Osteoblast (primary cell): Measurements from ENCODE around the gene CALN1. TPM values are rescaled to one million over a fixed set of nuclear protein-coding genes. Genes with fewer than 3 reads are reported as not detected.
"Not testable (repeated sequence)": the region's sequence is repeated elsewhere in the genome, so short reads cannot be mapped to it uniquely, and the experiment has no call there.

Experiments
- DNase-seq: peaks from one replicate; pipeline ENCODE4 v3.0.0; 2011; ENCODE audit warnings: low spot score, mixed read lengths; ENCODE audit not compliant: insufficient read length; ENCODE audit errors: missing footprints
- H2AFZ ChIP-seq: 2 replicates; pipeline ENCODE4 v1.6.0; 2011; ENCODE audit warnings: mild to moderate bottlenecking, low read length
- H3K27ac ChIP-seq: 2 replicates; pipeline ENCODE4 v1.5.1; 2011; ENCODE audit warnings: mild to moderate bottlenecking, low read depth, low read length, moderate library complexity
- H3K27me3 ChIP-seq: 2 replicates; pipeline ENCODE4 v1.6.0; 2012; ENCODE audit warnings: mild to moderate bottlenecking, control low read depth, inconsistent platforms, low read length, moderate library complexity; ENCODE audit not compliant: insufficient read depth
- H3K36me3 ChIP-seq: 2 replicates; pipeline ENCODE4 v1.5.1; 2011; ENCODE audit warnings: mild to moderate bottlenecking, low read length, control low read depth, moderate library complexity; ENCODE audit not compliant: insufficient read depth
- H3K4me1 ChIP-seq: 2 replicates; pipeline ENCODE4 v1.5.1; 2011; ENCODE audit warnings: mild to moderate bottlenecking, low read length, control low read depth, moderate library complexity; ENCODE audit not compliant: insufficient read depth
- H3K4me2 ChIP-seq: 2 replicates; pipeline ENCODE4 v1.6.0; 2011; ENCODE audit warnings: mild to moderate bottlenecking, low read length; ENCODE audit not compliant: insufficient read depth
- H3K4me3 ChIP-seq: fragments of 200-600 bp; sonication (generic); 3 replicates; pipeline ENCODE4 v1.5.1; 2012; ENCODE audit warnings: mild to moderate bottlenecking, low read length, inconsistent platforms; ENCODE audit not compliant: insufficient read depth
- H3K79me2 ChIP-seq: 2 replicates; pipeline ENCODE4 v1.6.0; 2012; ENCODE audit warnings: mild to moderate bottlenecking, low read length, control low read depth, inconsistent platforms; ENCODE audit not compliant: insufficient read depth
- H3K9me3 ChIP-seq: 2 replicates; pipeline ENCODE4 v1.5.1; 2011; ENCODE audit warnings: low read depth, low read length, control low read depth
- H4K20me1 ChIP-seq: 2 replicates; pipeline ENCODE4 v1.6.0; 2012; ENCODE audit warnings: mild to moderate bottlenecking, low read length, control low read depth; ENCODE audit not compliant: insufficient read depth
- total RNA-seq: library from RNA; depleted of rRNA; stranded (reverse); fragments of >200 nt; gene quantifications from 2 replicates; pipeline ENCODE4 v1.2.3, GENCODE V29; 2012
- TF ChIP-seq, protein P1 (sequence below): IDR thresholded peaks from 2 replicates; pipeline ENCODE4 v1.5.1; 2011; ENCODE audit warnings: mild to moderate bottlenecking, low read depth, low read length, moderate library complexity; ENCODE audit errors: extremely low read depth

The CALN1 gene
- total RNA-seq, 1 donor, result not detected

DNA sequence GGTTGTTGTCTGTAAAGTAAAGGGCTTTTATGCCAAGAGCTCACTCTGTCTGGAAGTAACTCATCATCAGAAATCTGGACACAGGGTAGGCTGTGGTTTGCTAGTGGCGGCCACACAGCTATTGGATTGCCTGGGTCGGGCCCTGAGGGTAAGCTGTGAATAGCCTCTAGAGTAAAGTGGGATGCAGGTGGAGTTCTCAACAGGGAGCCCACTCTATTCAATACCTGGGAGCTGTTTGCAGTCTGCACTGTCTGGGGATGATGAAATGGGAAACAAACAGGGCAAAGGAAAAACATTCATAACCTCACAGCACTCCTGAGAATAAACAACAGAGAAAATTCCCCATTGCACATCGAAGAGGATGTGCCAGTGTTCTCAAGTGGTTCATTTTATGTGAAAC lies 582.6 kb downstream of the CALN1 start:
- H3K4me2 ChIP-seq, result no peak overlapping the region
- H3K27me3 ChIP-seq, result no peaks in the 10 kb centered on the region
- no peak for DNase-seq
- no peaks in the 10 kb centered on the region for H3K36me3 ChIP-seq
- H3K9me3 ChIP-seq, result no peaks in the 10 kb centered on the region
- H3K27ac ChIP-seq, result no peak overlapping the region
- peaks cover 3% of the 10 kb centered on the region for H3K4me1 ChIP-seq
- H4K20me1 ChIP-seq, result no peaks in the 10 kb centered on the region
- H3K4me3 ChIP-seq, result no peak overlapping the region
- TF ChIP-seq, protein P1, sequence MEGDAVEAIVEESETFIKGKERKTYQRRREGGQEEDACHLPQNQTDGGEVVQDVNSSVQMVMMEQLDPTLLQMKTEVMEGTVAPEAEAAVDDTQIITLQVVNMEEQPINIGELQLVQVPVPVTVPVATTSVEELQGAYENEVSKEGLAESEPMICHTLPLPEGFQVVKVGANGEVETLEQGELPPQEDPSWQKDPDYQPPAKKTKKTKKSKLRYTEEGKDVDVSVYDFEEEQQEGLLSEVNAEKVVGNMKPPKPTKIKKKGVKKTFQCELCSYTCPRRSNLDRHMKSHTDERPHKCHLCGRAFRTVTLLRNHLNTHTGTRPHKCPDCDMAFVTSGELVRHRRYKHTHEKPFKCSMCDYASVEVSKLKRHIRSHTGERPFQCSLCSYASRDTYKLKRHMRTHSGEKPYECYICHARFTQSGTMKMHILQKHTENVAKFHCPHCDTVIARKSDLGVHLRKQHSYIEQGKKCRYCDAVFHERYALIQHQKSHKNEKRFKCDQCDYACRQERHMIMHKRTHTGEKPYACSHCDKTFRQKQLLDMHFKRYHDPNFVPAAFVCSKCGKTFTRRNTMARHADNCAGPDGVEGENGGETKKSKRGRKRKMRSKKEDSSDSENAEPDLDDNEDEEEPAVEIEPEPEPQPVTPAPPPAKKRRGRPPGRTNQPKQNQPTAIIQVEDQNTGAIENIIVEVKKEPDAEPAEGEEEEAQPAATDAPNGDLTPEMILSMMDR, result no peak
- H3K79me2 ChIP-seq, result no peaks in the 10 kb centered on the region
- no peak overlapping the region for H2AFZ ChIP-seq

DNA sequence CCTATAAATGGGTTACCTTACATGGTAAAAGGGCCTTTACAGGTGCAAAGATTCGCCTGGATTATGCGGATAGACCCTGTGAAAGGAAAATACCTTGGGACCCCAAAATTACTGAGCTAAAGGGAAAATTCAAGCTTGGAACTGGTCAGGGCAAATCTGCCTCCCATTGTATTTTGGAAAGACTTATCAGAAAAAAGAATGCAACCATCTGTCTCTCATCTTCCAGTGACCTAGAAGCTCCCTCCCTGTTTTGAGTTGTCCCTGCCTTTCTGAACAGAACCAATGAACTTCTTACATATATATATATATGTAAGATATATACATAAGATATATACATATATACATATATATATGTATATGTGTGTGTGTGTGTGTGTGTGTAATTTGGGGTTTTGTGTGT lies 583.8 kb downstream of the CALN1 start:
- Histone ChIP-seq H4K20me1 (no peaks in the 10 kb centered on the region), H2AFZ (no peak overlapping the region), H3K27me3 (no peaks in the 10 kb centered on the region), H3K4me2 (no peak overlapping the region), H3K36me3 (no peaks in the 10 kb centered on the region), H3K79me2 (no peaks in the 10 kb centered on the region), H3K4me3 (no peak overlapping the region), H3K9me3 (no peaks in the 10 kb centered on the region), H3K27ac (no peak overlapping the region), H3K4me1 (peaks cover 3% of the 10 kb centered on the region)
- DNase-seq, result no peak
- TF ChIP-seq, protein P1, result no peak

DNA sequence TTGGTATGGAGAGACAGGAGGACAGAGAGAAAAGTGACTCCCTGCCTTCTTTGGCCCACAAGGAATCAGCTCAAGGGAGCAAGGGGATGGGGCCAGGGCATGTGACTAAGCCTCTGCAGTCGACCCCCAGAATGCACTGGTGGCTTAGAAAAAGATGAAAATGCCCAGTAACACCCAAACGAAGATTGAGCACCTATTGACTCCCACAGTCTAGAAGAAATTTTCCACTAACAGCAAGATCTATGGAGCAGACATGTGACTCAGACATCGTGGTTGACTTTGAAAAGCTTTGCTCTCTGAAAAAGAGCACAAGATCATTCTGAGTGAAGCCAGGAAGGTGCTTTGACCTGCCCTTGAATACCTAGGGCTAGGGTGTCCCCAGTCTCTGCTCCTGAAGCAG lies 586.0 kb downstream of the CALN1 start:
- H3K27ac ChIP-seq, result no peak overlapping the region
- TF ChIP-seq, protein P1, result no peak
- H2AFZ ChIP-seq, result no peak overlapping the region
- H3K4me2 ChIP-seq, result no peak overlapping the region
- H3K79me2 ChIP-seq, result no peaks in the 10 kb centered on the region
- H3K4me1 ChIP-seq, result peaks cover 3% of the 10 kb centered on the region
- H3K9me3 ChIP-seq, result no peaks in the 10 kb centered on the region
- no peaks in the 10 kb centered on the region for H3K27me3 ChIP-seq
- H3K4me3 ChIP-seq, result no peak overlapping the region
- DNase-seq, result no peak
- H3K36me3 ChIP-seq, result no peaks in the 10 kb centered on the region
- H4K20me1 ChIP-seq, result no peaks in the 10 kb centered on the region

DNA sequence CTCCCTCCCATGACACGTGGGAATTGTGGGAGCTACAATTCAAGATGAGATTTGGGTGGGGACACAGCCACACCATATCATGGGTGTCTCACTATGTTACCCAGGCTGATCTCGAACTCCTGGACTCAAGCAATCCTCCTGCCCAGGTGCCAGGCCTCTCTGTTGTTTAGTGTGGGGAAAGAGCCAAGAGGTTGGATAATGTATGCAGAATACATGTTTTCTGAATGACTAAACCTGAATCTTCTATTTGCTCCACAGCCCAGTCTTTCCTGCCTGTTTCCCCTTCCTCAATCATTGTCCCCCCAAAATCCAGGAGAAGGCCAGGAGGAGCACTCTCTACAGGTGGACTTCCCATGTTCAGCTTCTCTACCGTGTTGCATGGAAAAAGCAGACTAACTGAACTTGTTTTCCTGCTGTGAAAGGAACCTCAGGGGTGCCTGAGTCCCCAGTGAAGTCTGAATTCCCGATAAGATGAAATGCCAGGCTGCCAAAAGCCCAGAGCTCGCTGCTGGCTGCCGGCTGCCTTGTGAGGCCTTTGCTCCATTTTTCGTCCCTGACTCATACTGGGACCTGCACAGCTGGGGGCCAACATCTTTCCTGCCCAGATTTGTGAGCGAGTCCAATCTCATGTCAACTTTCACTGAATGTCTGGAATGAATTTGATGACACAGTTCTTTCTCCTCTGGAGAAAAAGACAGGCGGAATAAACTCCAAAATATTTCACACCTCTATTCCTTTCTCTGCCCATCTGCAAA lies 588.0 kb downstream of the CALN1 start:
- Histone ChIP-seq H3K9me3 (no peaks in the 10 kb centered on the region), H3K79me2 (no peaks in the 10 kb centered on the region), H4K20me1 (no peaks in the 10 kb centered on the region), H3K36me3 (no peaks in the 10 kb centered on the region), H3K27ac (peak overlapping the region; percentile 45), H3K4me1 (peaks cover 3% of the 10 kb centered on the region), H3K27me3 (no peaks in the 10 kb centered on the region), H2AFZ (no peak overlapping the region), H3K4me2 (no peak overlapping the region), H3K4me3 (no peak overlapping the region)
- DNase-seq, result peak; percentile 60
- TF ChIP-seq, protein P1, result no peak

DNA sequence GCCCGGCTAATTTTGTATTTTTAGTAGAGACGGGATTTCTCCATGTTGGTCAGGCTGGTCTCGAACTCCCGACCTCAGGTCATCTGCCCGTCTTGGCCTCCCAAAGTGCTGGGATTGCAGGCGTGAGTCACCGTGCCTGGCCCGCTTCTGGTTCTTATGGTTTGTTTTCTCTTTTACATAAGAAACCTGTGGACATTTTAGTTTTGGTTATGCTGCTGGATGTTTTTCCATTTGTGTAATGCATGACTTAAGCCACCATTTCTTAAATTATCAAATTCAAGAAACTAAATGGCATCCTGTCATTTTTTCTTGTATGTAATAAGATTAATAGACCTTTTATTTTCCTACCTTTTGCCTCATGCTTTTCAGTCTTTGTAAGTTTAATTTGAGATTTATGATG lies 589.7 kb downstream of the CALN1 start:
- not testable (repeated sequence) for H3K4me2 ChIP-seq, H3K79me2 ChIP-seq, H3K4me1 ChIP-seq, DNase-seq, H3K4me3 ChIP-seq, H3K9me3 ChIP-seq, H4K20me1 ChIP-seq, H3K36me3 ChIP-seq, H3K27ac ChIP-seq, H2AFZ ChIP-seq, H3K27me3 ChIP-seq
